ENCODE measurements around the gene PLEKHN1.

PLEKHN1 gene

GRCh38 chr1:996851-997712 is 30.8 kb downstream of the PLEKHN1 start:
- Histone ChIP-seq H3K9ac (ENCODE audit: low read depth, low read length) (no peak overlapping the region), H3K79me2 (ENCODE audit: insufficient read depth, low read length) (no peaks in the 10 kb centered on the region), H3K4me2 (ENCODE audit: insufficient read depth, low read length) (no peak overlapping the region), H3K27me3 (ENCODE audit: insufficient read depth, low read length, poor library complexity) (peaks cover 30% of the 10 kb centered on the region), H3K4me1 (ENCODE audit: insufficient read depth, low read length) (peaks cover 8% of the 10 kb centered on the region; the same call in 1 of the 2 replicates), H4K20me1 (ENCODE audit: insufficient read depth, low read length) (peaks cover 9% of the 10 kb centered on the region), H3K9me3 (ENCODE audit: insufficient read depth, low read length, severe bottlenecking) (no peaks in the 10 kb centered on the region), H3K27ac (ENCODE audit: low read length) (no peak overlapping the region), H2AFZ (ENCODE audit: low read depth, low read length) (no peak overlapping the region), H3K4me3 (ENCODE audit: low read depth in 1 of 2, low read length in 2 of 2) (no peak overlapping the region), H3K36me3 (ENCODE audit: insufficient read depth, low read length) (no peaks in the 10 kb centered on the region)
- TF ChIP-seq EZH2 (IDR thresholded peaks at IDR 0.05; ENCODE audit: borderline replicate concordance, low read depth, low read length, severe bottlenecking) (no peak), CTCF (IDR thresholded peaks at IDR 0.05; ENCODE audit: borderline replicate concordance, extremely low read depth, low read length, poor library complexity, severe bottlenecking) (no peak)
- ATAC-seq (ENCODE audit: insufficient read depth, low read depth) (no peak), DNase-seq (no peak)

- H3K27me3 ChIP-seq (ENCODE audit: insufficient read depth, low read length, poor library complexity) = peaks cover 32% of the 10 kb centered on the region
- H3K4me3 ChIP-seq (ENCODE audit: low read depth in 1 of 2, low read length in 2 of 2) = no peak overlapping the region
- TF ChIP-seq EZH2 (IDR thresholded peaks at IDR 0.05; ENCODE audit: borderline replicate concordance, low read depth, low read length, severe bottlenecking) (no peak), CTCF (IDR thresholded peaks at IDR 0.05; ENCODE audit: borderline replicate concordance, extremely low read depth, low read length, poor library complexity, severe bottlenecking) (no peak)
- ATAC-seq (ENCODE audit: insufficient read depth, low read depth) (no peak), DNase-seq (no peak)
- no peaks in the 10 kb centered on the region for H3K36me3 ChIP-seq (ENCODE audit: insufficient read depth, low read length)
- no peaks in the 10 kb centered on the region for H3K79me2 ChIP-seq (ENCODE audit: insufficient read depth, low read length)
- peaks cover 9% of the 10 kb centered on the region for H4K20me1 ChIP-seq (ENCODE audit: insufficient read depth, low read length)
- H3K9ac ChIP-seq (ENCODE audit: low read depth, low read length) = no peak overlapping the region
- no peak overlapping the region for H3K27ac ChIP-seq (ENCODE audit: low read length)
- H2AFZ ChIP-seq (ENCODE audit: low read depth, low read length) = no peak overlapping the region
- peaks cover 8% of the 10 kb centered on the region; the same call in 1 of the 2 replicates for H3K4me1 ChIP-seq (ENCODE audit: insufficient read depth, low read length)
- H3K9me3 ChIP-seq (ENCODE audit: insufficient read depth, low read length, severe bottlenecking) = no peaks in the 10 kb centered on the region
- H3K4me2 ChIP-seq (ENCODE audit: insufficient read depth, low read length) = no peak overlapping the region
These were observed 31.4 kb downstream of the PLEKHN1 start for GRCh38 chr1:997713-997992.

- H3K4me1 ChIP-seq (ENCODE audit: insufficient read depth, low read length) = peaks cover 8% of the 10 kb centered on the region; the same call in 1 of the 2 replicates
- peaks cover 37% of the 10 kb centered on the region for H3K27me3 ChIP-seq (ENCODE audit: insufficient read depth, low read length, poor library complexity)
- TF ChIP-seq CTCF (IDR thresholded peaks at IDR 0.05; ENCODE audit: borderline replicate concordance, extremely low read depth, low read length, poor library complexity, severe bottlenecking) (no peak), EZH2 (IDR thresholded peaks at IDR 0.05; ENCODE audit: borderline replicate concordance, low read depth, low read length, severe bottlenecking) (no peak)
- no peak for ATAC-seq (ENCODE audit: insufficient read depth, low read depth)
- no peaks in the 10 kb centered on the region for H3K79me2 ChIP-seq (ENCODE audit: insufficient read depth, low read length)
- H3K4me2 ChIP-seq (ENCODE audit: insufficient read depth, low read length) = no peak overlapping the region
- H3K36me3 ChIP-seq (ENCODE audit: insufficient read depth, low read length) = no peaks in the 10 kb centered on the region
- H3K27ac ChIP-seq (ENCODE audit: low read length) = no peak overlapping the region
- DNase-seq = no peak
- H3K4me3 ChIP-seq (ENCODE audit: low read depth in 1 of 2, low read length in 2 of 2) = no peak overlapping the region
- H3K9ac ChIP-seq (ENCODE audit: low read depth, low read length) = no peak overlapping the region
- H4K20me1 ChIP-seq (ENCODE audit: insufficient read depth, low read length) = peaks cover 10% of the 10 kb centered on the region
- no peak overlapping the region for H2AFZ ChIP-seq (ENCODE audit: low read depth, low read length)
- no peaks in the 10 kb centered on the region for H3K9me3 ChIP-seq (ENCODE audit: insufficient read depth, low read length, severe bottlenecking)
These were observed 31.9 kb downstream of the PLEKHN1 start for GRCh38 chr1:997993-998744.
